B cell (primary cell): Measurements from ENCODE around the gene GRID2.

ENCODE experiments used
- EZH2 ChIP-seq: IDR thresholded peaks from 2 replicates; pipeline ENCODE4 v1.6.1; 2012; ENCODE audit warnings: borderline replicate concordance, low read depth, mild to moderate bottlenecking, moderate library complexity, low read length; ENCODE audit not compliant: insufficient read depth, poor library complexity, severe bottlenecking
- TF ChIP-seq, protein P1 (sequence below): fragments of 200-600 bp; IDR thresholded peaks from one replicate; pipeline ENCODE4 v1.8.0; 2022; ENCODE audit warnings: antibody characterized with exemption, mild to moderate bottlenecking

DNA sequence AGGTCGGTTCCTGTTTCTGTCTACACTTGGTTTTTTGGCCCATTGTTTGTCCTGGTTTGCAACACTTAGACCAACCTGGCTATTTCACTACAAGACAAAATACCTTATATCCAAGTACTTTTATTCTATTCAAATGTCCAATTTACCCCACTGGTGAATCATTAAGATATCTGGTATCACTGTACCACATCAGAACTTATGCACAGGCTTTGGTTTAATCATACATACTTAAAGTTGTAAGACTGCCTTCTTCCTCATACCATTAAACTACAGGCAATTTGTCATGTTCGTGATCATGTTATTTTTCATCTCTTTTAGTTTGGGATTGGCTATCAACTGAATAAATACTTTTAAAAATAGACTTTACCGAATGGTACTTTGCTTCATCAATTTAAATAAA lies 1471.8 kb downstream of the GRID2 start:
- TF ChIP-seq, protein P1, sequence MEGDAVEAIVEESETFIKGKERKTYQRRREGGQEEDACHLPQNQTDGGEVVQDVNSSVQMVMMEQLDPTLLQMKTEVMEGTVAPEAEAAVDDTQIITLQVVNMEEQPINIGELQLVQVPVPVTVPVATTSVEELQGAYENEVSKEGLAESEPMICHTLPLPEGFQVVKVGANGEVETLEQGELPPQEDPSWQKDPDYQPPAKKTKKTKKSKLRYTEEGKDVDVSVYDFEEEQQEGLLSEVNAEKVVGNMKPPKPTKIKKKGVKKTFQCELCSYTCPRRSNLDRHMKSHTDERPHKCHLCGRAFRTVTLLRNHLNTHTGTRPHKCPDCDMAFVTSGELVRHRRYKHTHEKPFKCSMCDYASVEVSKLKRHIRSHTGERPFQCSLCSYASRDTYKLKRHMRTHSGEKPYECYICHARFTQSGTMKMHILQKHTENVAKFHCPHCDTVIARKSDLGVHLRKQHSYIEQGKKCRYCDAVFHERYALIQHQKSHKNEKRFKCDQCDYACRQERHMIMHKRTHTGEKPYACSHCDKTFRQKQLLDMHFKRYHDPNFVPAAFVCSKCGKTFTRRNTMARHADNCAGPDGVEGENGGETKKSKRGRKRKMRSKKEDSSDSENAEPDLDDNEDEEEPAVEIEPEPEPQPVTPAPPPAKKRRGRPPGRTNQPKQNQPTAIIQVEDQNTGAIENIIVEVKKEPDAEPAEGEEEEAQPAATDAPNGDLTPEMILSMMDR = no peak
- TF ChIP-seq EZH2 = no peak
